Subcutaneous adipose tissue (tissue), 4 donors: ENCODE data around the gene TNFAIP1. TPM values are rescaled to one million over a fixed set of nuclear protein-coding genes. Genes with fewer than 3 reads are reported as not detected.

Source experiments
- CTCF ChIP-seq: fragments of 450-650 bp; IDR thresholded peaks from one replicate; pipeline ENCODE4 v1.5.1; 2016; ENCODE audit warnings: low read depth, mild to moderate bottlenecking, control low read depth, antibody characterized with exemption, moderate library complexity
- total RNA-seq, 4 donors: library from RNA; depleted of rRNA; stranded (reverse); fragments of >200 nt; gene quantifications; one replicate each; pipeline ENCODE4 v1.1.0, GENCODE V29; 2016

TNFAIP1 gene
- total RNA-seq, 4 donors from 2014 or later = 14.8 to 31.8 (median 21.4) TPM

GRCh38 chr17:28348979-28349378 is 13.4 kb downstream of the TNFAIP1 start:
- no peak for TF ChIP-seq CTCF

GRCh38 chr17:28350271-28350670 is 14.7 kb downstream of the TNFAIP1 start:
- TF ChIP-seq CTCF = no peak

GRCh38 chr17:28357061-28357900 is 21.7 kb downstream of the TNFAIP1 start, which contains the start of gene POLDIP2:
Gene POLDIP2, minus strand, starts transcription at chr17:28357527. Its CDS starts 79 bp downstream, at chr17:28357448.
- no peak for TF ChIP-seq CTCF

- no peak for TF ChIP-seq CTCF
These were observed 22.3 kb downstream of the TNFAIP1 start for GRCh38 chr17:28357901-28358197.

GRCh38 chr17:28363186-28363585 is 27.6 kb downstream of the TNFAIP1 start:
- no peak for TF ChIP-seq CTCF

- no peak for TF ChIP-seq CTCF
These were observed 28.5 kb downstream of the TNFAIP1 start for GRCh38 chr17:28363776-28364650.
